Panc1 (cell line): Measurements from ENCODE around the gene NFATC1. TPM values are rescaled to one million over a fixed set of nuclear protein-coding genes. Genes with fewer than 3 reads are reported as not detected.

Experiments used
- ATAC-seq: fragments of 200-7000 bp; cut with Tn5 transposase; 2 replicates; pipeline ENCODE4 v1.9.1; 2020; ENCODE audit warnings: mild to moderate bottlenecking, moderate library complexity
- BruUV-seq: library from RNA; stranded (reverse); fragments of 400-500 nt; replicated peaks from 2 replicates; lab custom pipeline; 2021; lab: Mats Ljungman, UMichigan
- CTCF ChIA-PET: fragments of 300-600 bp; sonication (Branson Sonifier 250); formaldehyde crosslinking; loops from one replicate; lab custom pipeline; 2022; ENCODE audit warnings: antibody characterized with exemption; lab: Charles Lee
- POLR2A ChIA-PET: fragments of 300-600 bp; sonication (Branson Sonifier 250); formaldehyde crosslinking; loops from one replicate; lab custom pipeline; 2022; ENCODE audit warnings: antibody characterized with exemption; lab: Charles Lee
- DNase-seq: peaks from one replicate; pipeline ENCODE4 v3.0.0-alpha.2; 2010; ENCODE audit warnings: low read depth, low spot score
- H3K27ac ChIP-seq: 2 replicates; pipeline ENCODE4 v1.5.1; 2011; ENCODE audit warnings: mild to moderate bottlenecking, low read length, inconsistent platforms
- H3K27me3 ChIP-seq: fragments of 200-500 bp; sonication (Bioruptor generic); 2 replicates; pipeline ENCODE4 v1.6.0; 2014; ENCODE audit warnings: low read length, inconsistent platforms; ENCODE audit not compliant: control insufficient read depth, insufficient read depth
- H3K36me3 ChIP-seq: fragments of 200-500 bp; sonication (Bioruptor generic); 2 replicates; pipeline ENCODE4 v1.5.1; 2014; ENCODE audit warnings: inconsistent platforms, mild to moderate bottlenecking, low read length, moderate library complexity; ENCODE audit not compliant: control insufficient read depth, insufficient read depth
- H3K4me1 ChIP-seq: 2 replicates; pipeline ENCODE4 v1.5.1; 2011; ENCODE audit warnings: inconsistent platforms, mild to moderate bottlenecking, low read length, moderate library complexity; ENCODE audit not compliant: control insufficient read depth, insufficient read depth
- H3K4me3 ChIP-seq, 2 experiments: 2 replicates each; pipeline ENCODE4 v1.5.1; 2011 to 2012; ENCODE audit warnings: low read depth in 2 of 2, low read length in 2 of 2, mild to moderate bottlenecking in 2 of 2, inconsistent platforms in 1 of 2, moderate library complexity in 1 of 2
- H3K9me3 ChIP-seq: fragments of 200-500 bp; sonication (Bioruptor generic); 2 replicates; pipeline ENCODE4 v1.5.1; 2014; ENCODE audit warnings: low read depth, mild to moderate bottlenecking, inconsistent platforms, low read length, moderate library complexity; ENCODE audit not compliant: control insufficient read depth, insufficient read depth
- CTCF ChIP-seq: fragments of 450-650 bp; IDR thresholded peaks from 2 replicates; pipeline ENCODE4 v1.5.1; 2017; ENCODE audit warnings: mild to moderate bottlenecking
- POLR2AphosphoS5 ChIP-seq: IDR thresholded peaks from 2 replicates; pipeline ENCODE4 v1.6.1; 2012; ENCODE audit warnings: mild to moderate bottlenecking, low read depth, low read length, moderate library complexity
- REST ChIP-seq, 2 experiments: IDR thresholded peaks; 2 replicates each; pipeline ENCODE4 v1.6.1; 2011 to 2012; ENCODE audit warnings: low read depth in 2 of 2, control low read depth in 1 of 2, low read length in 1 of 2, mild to moderate bottlenecking in 1 of 2, moderate library complexity in 1 of 2; ENCODE audit not compliant: insufficient read depth in 1 of 2
- SIN3A ChIP-seq: IDR thresholded peaks from 2 replicates; pipeline ENCODE4 v1.6.1; 2012; ENCODE audit warnings: low read depth, mild to moderate bottlenecking, low read length, moderate library complexity, borderline replicate concordance; ENCODE audit not compliant: insufficient read depth
- TCF7L2 ChIP-seq: IDR thresholded peaks from 2 replicates; pipeline ENCODE4 v1.6.1; 2011; ENCODE audit warnings: mild to moderate bottlenecking, low read depth, low read length, inconsistent platforms
- in situ Hi-C: cut with HindIII; loops from 2 replicates; pipeline ENCODE4 v1.10.0; 2016; ENCODE audit warnings: low sequenced_read_pairs, low pct_unique_long_range_greater_than_20kb
- intact Hi-C: fragments of 100-400 bp; cut with micrococcal nuclease; formaldehyde crosslinking; loops from one replicate; pipeline ENCODE4 v1.10.0; 2022; ENCODE audit not compliant: unreplicated experiment
- total RNA-seq: library from RNA; stranded (reverse); gene quantifications from one replicate; pipeline ENCODE4 v1.2.1, GENCODE V29; 2021; ENCODE audit not compliant: unreplicated experiment

NFATC1 gene
- total RNA-seq, 1 experiment from 2014 or later: 30.8 TPM

GRCh38 chr18:79429785-79430281 lies 34.1 kb downstream of the NFATC1 start:
- Histone ChIP-seq H3K27me3 (no peaks in the 10 kb centered on the region), H3K27ac (no peak overlapping the region), H3K4me1 (no peaks in the 10 kb centered on the region), H3K9me3 (no peaks in the 10 kb centered on the region), H3K4me3 (no peak overlapping the region), H3K36me3 (no peaks in the 10 kb centered on the region)
- in situ Hi-C loops: no loop called here
- BruUV-seq: no TSS peak
- POLR2A ChIA-PET: interaction anchor here (1.1 kb wide), 1 partner anchor 32 kb away, joined by 9 read pairs; no protein-coding TSS in a partner anchor
- no peak for DNase-seq
- CTCF ChIA-PET: no interaction called here
- no peak for TF ChIP-seq POLR2AphosphoS5
- no peak for TF ChIP-seq TCF7L2
- no peak for TF ChIP-seq SIN3A
- TF ChIP-seq CTCF: no peak
- no peak for TF ChIP-seq REST (IDR thresholded peaks at IDR 0.05; ENCODE audit: insufficient read depth in 1 of 2, low read depth in 2 of 2, low read length in 1 of 2)
- ATAC-seq: no peak
- intact Hi-C loops: no loop called here

- no peaks in the 10 kb centered on the region for H3K9me3 ChIP-seq
- no peak for TF ChIP-seq POLR2AphosphoS5
- TF ChIP-seq SIN3A: no peak
- no peak for TF ChIP-seq TCF7L2
- TF ChIP-seq REST (IDR thresholded peaks at IDR 0.05; ENCODE audit: insufficient read depth in 1 of 2, low read depth in 2 of 2, low read length in 1 of 2): no peak
- no peak for TF ChIP-seq CTCF
- no peaks in the 10 kb centered on the region for H3K27me3 ChIP-seq
- no peak overlapping the region for H3K27ac ChIP-seq
- CTCF ChIA-PET: no interaction called here
- DNase-seq (no peak), ATAC-seq (no peak)
- H3K36me3 ChIP-seq: no peaks in the 10 kb centered on the region
- no TSS peak for BruUV-seq
- POLR2A ChIA-PET: interaction anchor here (0.6 to 0.7 kb wide), 2 partner anchors 36 to 100 kb away, joined by 3 read pairs; no protein-coding TSS in a partner anchor
- intact Hi-C loops (no loop called here), in situ Hi-C loops (no loop called here)
- H3K4me1 ChIP-seq: no peaks in the 10 kb centered on the region
- no peak overlapping the region for H3K4me3 ChIP-seq
Observed at GRCh38 chr18:79432376-79433120, 36.8 kb downstream of the NFATC1 start.
